GM06990 (cell line): ENCODE results near the gene OGA.

ENCODE experiments used
- DNase-seq: peaks from one replicate; pipeline ENCODE4 v3.0.0-alpha.2; 2011; ENCODE audit not compliant: insufficient read length; ENCODE audit errors: extremely low read depth
- H3K27me3 ChIP-seq: replicated peaks from 2 replicates; pipeline ENCODE4 v1.6.0; 2011; ENCODE audit warnings: low read length; ENCODE audit not compliant: control insufficient read depth, insufficient read depth
- H3K36me3 ChIP-seq: 2 replicates; pipeline ENCODE4 v1.5.1; 2011; ENCODE audit warnings: low read length; ENCODE audit not compliant: control insufficient read depth, insufficient read depth
- H3K4me3 ChIP-seq: replicated peaks from 2 replicates; pipeline ENCODE4 v1.5.1; 2011; ENCODE audit warnings: low read depth, mild to moderate bottlenecking, control low read depth, low read length
- TF ChIP-seq, protein P1 (sequence below): IDR thresholded peaks from 2 replicates; pipeline ENCODE4 v1.5.1; 2011; ENCODE audit warnings: low read length, control low read depth, mild to moderate bottlenecking, inconsistent platforms; ENCODE audit not compliant: insufficient read depth, poor library complexity, severe bottlenecking

The OGA gene

GRCh38 chr10:101763141-101763846 is 55.0 kb downstream of the OGA start:
- TF ChIP-seq, protein P1, sequence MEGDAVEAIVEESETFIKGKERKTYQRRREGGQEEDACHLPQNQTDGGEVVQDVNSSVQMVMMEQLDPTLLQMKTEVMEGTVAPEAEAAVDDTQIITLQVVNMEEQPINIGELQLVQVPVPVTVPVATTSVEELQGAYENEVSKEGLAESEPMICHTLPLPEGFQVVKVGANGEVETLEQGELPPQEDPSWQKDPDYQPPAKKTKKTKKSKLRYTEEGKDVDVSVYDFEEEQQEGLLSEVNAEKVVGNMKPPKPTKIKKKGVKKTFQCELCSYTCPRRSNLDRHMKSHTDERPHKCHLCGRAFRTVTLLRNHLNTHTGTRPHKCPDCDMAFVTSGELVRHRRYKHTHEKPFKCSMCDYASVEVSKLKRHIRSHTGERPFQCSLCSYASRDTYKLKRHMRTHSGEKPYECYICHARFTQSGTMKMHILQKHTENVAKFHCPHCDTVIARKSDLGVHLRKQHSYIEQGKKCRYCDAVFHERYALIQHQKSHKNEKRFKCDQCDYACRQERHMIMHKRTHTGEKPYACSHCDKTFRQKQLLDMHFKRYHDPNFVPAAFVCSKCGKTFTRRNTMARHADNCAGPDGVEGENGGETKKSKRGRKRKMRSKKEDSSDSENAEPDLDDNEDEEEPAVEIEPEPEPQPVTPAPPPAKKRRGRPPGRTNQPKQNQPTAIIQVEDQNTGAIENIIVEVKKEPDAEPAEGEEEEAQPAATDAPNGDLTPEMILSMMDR = no peak
- Histone ChIP-seq H3K27me3 (no peaks in the 10 kb centered on the region; the same call in none of the 2 replicates), H3K36me3 (no peaks in the 10 kb centered on the region)

DNA sequence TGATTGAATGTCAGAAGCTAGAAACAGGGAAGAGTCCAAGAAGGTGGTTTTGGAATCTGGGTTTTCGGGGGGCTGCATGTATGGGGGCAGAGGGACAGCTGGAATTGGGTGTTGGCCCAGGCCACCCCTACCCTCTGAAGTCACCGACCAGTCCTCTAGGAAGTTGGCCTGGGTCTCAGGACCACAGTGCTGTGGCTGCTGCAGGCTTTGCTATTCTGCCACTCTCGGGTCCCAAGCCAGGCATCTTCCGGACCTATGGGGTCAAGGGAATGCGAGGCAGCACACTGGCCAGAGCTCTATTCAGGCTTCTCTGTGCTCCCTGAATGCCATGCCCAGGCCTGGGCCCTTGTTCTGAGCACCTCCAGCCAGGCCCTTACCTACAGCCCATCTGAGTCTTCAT is 55.5 kb downstream of the OGA start:
- TF ChIP-seq, protein P1 = no peak
- Histone ChIP-seq H3K36me3 (no peaks in the 10 kb centered on the region), H3K4me3 (no peak overlapping the region), H3K27me3 (no peaks in the 10 kb centered on the region; the same call in none of the 2 replicates)
- DNase-seq = no peak

More at GRCh38 chr10:101763141-101763846, 55.0 kb downstream of the OGA start:
- no peak for DNase-seq
- no peak overlapping the region for H3K4me3 ChIP-seq

- Histone ChIP-seq H3K36me3 (no peaks in the 10 kb centered on the region), H3K27me3 (no peaks in the 10 kb centered on the region; the same call in none of the 2 replicates), H3K4me3 (no peak overlapping the region)
- TF ChIP-seq, protein P1 = no peak
- DNase-seq = no peak
These were observed 57.0 kb downstream of the OGA start for GRCh38 chr10:101761226-101761625.

DNA sequence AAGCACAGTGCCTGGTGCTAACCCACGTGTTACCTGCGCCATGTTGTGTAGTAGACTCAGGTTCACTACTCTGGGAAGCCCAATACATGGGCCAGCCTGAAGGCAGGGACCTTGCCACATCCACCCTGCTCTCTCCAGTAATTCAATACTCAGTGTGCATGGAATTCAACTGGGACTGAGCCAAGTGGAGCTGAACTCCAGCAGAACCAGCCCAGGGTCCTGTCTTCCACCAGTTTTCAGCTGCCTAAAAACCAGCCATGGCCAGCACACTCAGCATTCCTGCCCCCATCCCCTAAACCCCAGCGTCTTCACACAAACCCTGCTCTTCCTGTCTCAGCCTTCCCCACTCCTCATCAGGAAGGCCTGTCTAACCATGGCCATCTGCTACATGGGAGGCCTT is 57.7 kb downstream of the OGA start:
- H3K27me3 ChIP-seq = no peaks in the 10 kb centered on the region; the same call in none of the 2 replicates
- H3K4me3 ChIP-seq = no peak overlapping the region
- TF ChIP-seq, protein P1 = no peak
- DNase-seq = no peak
- no peaks in the 10 kb centered on the region for H3K36me3 ChIP-seq

GRCh38 chr10:101759309-101760247 is 58.7 kb downstream of the OGA start:
- DNase-seq = no peak
- Histone ChIP-seq H3K27me3 (no peaks in the 10 kb centered on the region; the same call in none of the 2 replicates), H3K36me3 (no peaks in the 10 kb centered on the region), H3K4me3 (no peak overlapping the region)
- TF ChIP-seq, protein P1 = no peak
